Effector CD8-positive, alpha-beta T cell (primary cell): ENCODE measurements around the gene TAF13.
A peak's percentile ranks its signal among the peaks of the same experiment; 100 is the strongest.
"Not testable (repeated sequence)": the region's sequence is repeated elsewhere in the genome, so short reads cannot be mapped to it uniquely, and the experiment has no call there.

Source experiments
- DNase-seq: peaks from one replicate; lab custom pipeline; 2025; lab: John Stamatoyannopoulos, UW

TAF13 gene

GRCh38 chr1:109091078-109091838 is 15.5 kb upstream of the TAF13 start:
- no peak for DNase-seq

GRCh38 chr1:109090196-109091077 is 14.6 kb upstream of the TAF13 start, which contains the start of gene TMEM167B:
TSS of gene TMEM167B (plus strand) at chr1:109090764. CDS start at chr1:109090873, 109 bp downstream.
- peak; percentile 70 for DNase-seq

GRCh38 chr1:109089242-109090015 is 13.6 kb upstream of the TAF13 start:
- DNase-seq, result no peak

- DNase-seq, result no peak
Observed at GRCh38 chr1:109084563-109085517, 9.0 kb upstream of the TAF13 start.

- DNase-seq, result no peak
Observed at GRCh38 chr1:109083923-109084322, 8.1 kb upstream of the TAF13 start.

- DNase-seq, result no peak
Observed at GRCh38 chr1:109083501-109083900, 7.7 kb upstream of the TAF13 start.

GRCh38 chr1:109080441-109081082 is 4.8 kb upstream of the TAF13 start:
- no peak for DNase-seq

GRCh38 chr1:109079240-109079622 is 3.4 kb upstream of the TAF13 start:
- no peak for DNase-seq

- DNase-seq, result no peak
Observed at GRCh38 chr1:109078317-109078716, 2.5 kb upstream of the TAF13 start.

GRCh38 chr1:109069294-109069693 is 6.5 kb downstream of the TAF13 start:
- DNase-seq, result no peak

- DNase-seq, result no peak
Observed at GRCh38 chr1:109067883-109068282, 7.9 kb downstream of the TAF13 start.

- no peak for DNase-seq
Observed at GRCh38 chr1:109065137-109065536, 10.7 kb downstream of the TAF13 start.

- no peak for DNase-seq
Observed at GRCh38 chr1:109061183-109061582, 14.6 kb downstream of the TAF13 start.

- DNase-seq, result no peak
Observed at GRCh38 chr1:109060707-109061106, 15.1 kb downstream of the TAF13 start.

GRCh38 chr1:109059026-109059425 is 16.8 kb downstream of the TAF13 start:
- no peak for DNase-seq

GRCh38 chr1:109056064-109056463 is 19.7 kb downstream of the TAF13 start:
- DNase-seq, result no peak

GRCh38 chr1:109052145-109052544 is 23.7 kb downstream of the TAF13 start:
- not testable (repeated sequence) for DNase-seq

- DNase-seq, result no peak
Observed at GRCh38 chr1:109050228-109050995, 25.4 kb downstream of the TAF13 start.

GRCh38 chr1:109048335-109048734 is 27.5 kb downstream of the TAF13 start:
- no peak for DNase-seq

GRCh38 chr1:109047339-109047738 is 28.5 kb downstream of the TAF13 start:
- DNase-seq, result no peak
